Activated CD8-positive, alpha-beta memory T cell treated with anti-CD3 and anti-CD28 coated beads, Interleukin-2, amount 10 ng/mL, durations not matched to agents 7 days and 5 days (primary cell): ENCODE data around the gene PPP2R2D. TPM values are rescaled to one million over a fixed set of nuclear protein-coding genes. Genes with fewer than 3 reads are reported as not detected.
"Not testable (repeated sequence)": the region's sequence is repeated elsewhere in the genome, so short reads cannot be mapped to it uniquely, and the experiment has no call there.

Experiments used
- ATAC-seq: fragments of 150-1000 bp; cut with Tn5 transposase; one replicate; pipeline ENCODE4 v1.10.0; 2021; ENCODE audit warnings: moderate library complexity
- CTCF ChIA-PET: fragments of 350-600 bp; sonication (Branson Sonifier 250); formaldehyde crosslinking; loops from one replicate; lab custom pipeline; 2021; ENCODE audit warnings: antibody characterized with exemption; lab: Charles Lee
- DNase-seq: peaks from one replicate; pipeline ENCODE4 v3.0.0-alpha.2; 2020
- H3K27ac Mint-ChIP-seq: one replicate; pipeline ENCODE4 v1.8.0; 2021; ENCODE audit warnings: mild to moderate bottlenecking, mixed read lengths
- H3K27me3 Mint-ChIP-seq: one replicate; pipeline ENCODE4 v1.8.0; 2021; ENCODE audit warnings: mixed read lengths
- H3K36me3 Mint-ChIP-seq: one replicate; pipeline ENCODE4 v1.8.0; 2021; ENCODE audit warnings: mild to moderate bottlenecking, mixed read lengths
- H3K4me1 Mint-ChIP-seq: one replicate; pipeline ENCODE4 v1.8.0; 2021; ENCODE audit warnings: mixed read lengths
- H3K4me3 Mint-ChIP-seq: one replicate; pipeline ENCODE4 v1.8.0; 2021; ENCODE audit warnings: mild to moderate bottlenecking, moderate library complexity, mixed read lengths
- H3K9me3 Mint-ChIP-seq: one replicate; pipeline ENCODE4 v1.8.0; 2022; ENCODE audit warnings: low read depth, mixed read lengths
- total RNA-seq, 2 experiments: library from RNA; stranded (reverse); gene quantifications; one replicate each; pipeline ENCODE4 v1.2.3, GENCODE V29; 2021

PPP2R2D gene
- total RNA-seq, 2 experiments from 2014 or later = 36.0 to 41.9 TPM

DNA sequence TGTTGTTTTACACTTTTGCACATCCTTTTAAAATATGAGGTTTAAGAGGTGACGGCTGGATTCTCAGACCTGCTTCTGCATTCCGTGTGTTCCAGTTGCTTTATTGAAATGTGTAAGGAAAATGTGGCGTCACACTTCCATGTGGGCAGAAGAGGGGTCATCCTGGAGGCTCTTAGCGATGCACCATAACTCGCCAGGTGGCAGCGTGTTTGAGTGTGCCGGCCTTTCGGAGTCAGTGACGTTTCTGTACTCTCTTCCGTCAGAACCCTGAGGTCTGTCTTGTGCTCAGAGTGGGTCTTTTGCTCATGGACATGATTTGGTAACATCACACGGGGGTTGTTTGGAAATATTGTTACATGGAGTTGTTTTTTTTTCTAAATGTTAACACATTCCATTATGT, 9.1 kb downstream of the PPP2R2D start:
- no peaks in the 10 kb centered on the region for H3K9me3 Mint-ChIP-seq
- H3K27me3 Mint-ChIP-seq = no peaks in the 10 kb centered on the region
- H3K27ac Mint-ChIP-seq = no peak overlapping the region
- ATAC-seq = no peak
- CTCF ChIA-PET = interaction anchor here (0.6 kb wide), 1 partner anchor 113 kb away, joined by 3 read pairs; no protein-coding TSS in a partner anchor
- peaks cover 43% of the 10 kb centered on the region for H3K4me1 Mint-ChIP-seq
- no peak overlapping the region for H3K4me3 Mint-ChIP-seq
- no peak for DNase-seq
- peaks cover 48% of the 10 kb centered on the region for H3K36me3 Mint-ChIP-seq

DNA sequence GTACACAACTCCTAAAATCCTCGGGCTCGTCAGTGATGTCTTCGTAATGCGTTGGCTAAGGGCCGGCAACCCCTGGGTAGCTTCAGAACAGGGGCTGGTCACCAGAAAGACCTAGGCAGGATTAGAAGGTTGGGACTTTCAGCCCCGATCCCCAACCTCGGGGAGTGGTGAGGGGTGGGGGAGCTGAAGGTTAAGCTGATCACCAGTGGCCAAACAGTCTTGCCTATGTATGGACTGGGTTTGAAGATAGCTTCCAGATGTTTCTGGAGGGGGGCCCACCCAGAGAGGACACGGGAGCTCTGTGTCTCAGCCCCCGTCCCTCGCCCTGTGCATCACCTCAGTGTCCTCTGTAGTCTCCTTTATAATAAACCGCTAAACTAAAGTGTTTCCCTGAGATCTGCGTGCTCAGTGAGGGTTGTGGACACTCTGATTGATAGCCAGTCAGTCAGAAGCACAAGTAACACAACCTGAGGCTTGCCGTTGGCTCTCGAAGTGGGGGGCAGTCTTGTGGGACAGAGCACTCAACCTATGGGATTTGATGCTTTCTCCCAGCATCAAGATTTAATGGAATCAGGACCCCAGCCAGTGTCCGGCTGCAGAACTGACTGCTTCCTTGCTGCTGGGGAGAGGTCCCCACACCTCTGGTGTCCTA, 10.0 kb downstream of the PPP2R2D start:
- Mint-ChIP-seq H3K36me3 (peaks cover 49% of the 10 kb centered on the region), H3K4me1 (peaks cover 34% of the 10 kb centered on the region), H3K27me3 (no peaks in the 10 kb centered on the region), H3K27ac (no peak overlapping the region), H3K9me3 (no peaks in the 10 kb centered on the region), H3K4me3 (no peak overlapping the region)
- ATAC-seq (no peak), DNase-seq (no peak)
- CTCF ChIA-PET = interaction anchor here (0.6 to 1.3 kb wide), 3 partner anchors 25 to 112 kb away, joined by 3 read pairs; no protein-coding TSS in a partner anchor

DNA sequence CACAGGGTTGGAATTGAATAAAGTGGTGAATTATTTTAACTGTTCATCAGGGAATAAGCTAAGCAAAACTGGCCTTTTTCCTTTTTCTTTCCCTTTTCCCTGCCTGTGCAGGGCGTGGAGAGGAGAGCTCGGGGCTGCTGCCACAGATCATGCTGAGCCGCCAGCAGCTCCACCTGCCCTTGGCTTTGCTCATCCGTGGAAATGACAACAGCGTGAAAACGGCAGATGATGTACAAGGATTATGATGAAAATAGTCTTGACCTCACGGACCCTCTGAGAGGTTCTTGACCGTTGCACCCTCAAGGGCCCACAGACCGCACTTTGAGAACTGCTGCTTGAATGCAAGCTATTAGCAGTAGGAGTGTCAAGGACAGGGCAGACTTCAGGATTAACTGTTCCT, 10.6 kb downstream of the PPP2R2D start:
- no peaks in the 10 kb centered on the region for H3K9me3 Mint-ChIP-seq
- CTCF ChIA-PET = interaction anchor here (1.0 to 1.3 kb wide), 2 partner anchors 26 to 62 kb away, joined by 3 read pairs; no protein-coding TSS in a partner anchor
- peaks cover 49% of the 10 kb centered on the region for H3K36me3 Mint-ChIP-seq
- no peaks in the 10 kb centered on the region for H3K27me3 Mint-ChIP-seq
- H3K4me3 Mint-ChIP-seq = no peak overlapping the region
- no peak for ATAC-seq
- no peak for DNase-seq
- no peak overlapping the region for H3K27ac Mint-ChIP-seq
- peaks cover 28% of the 10 kb centered on the region for H3K4me1 Mint-ChIP-seq

DNA sequence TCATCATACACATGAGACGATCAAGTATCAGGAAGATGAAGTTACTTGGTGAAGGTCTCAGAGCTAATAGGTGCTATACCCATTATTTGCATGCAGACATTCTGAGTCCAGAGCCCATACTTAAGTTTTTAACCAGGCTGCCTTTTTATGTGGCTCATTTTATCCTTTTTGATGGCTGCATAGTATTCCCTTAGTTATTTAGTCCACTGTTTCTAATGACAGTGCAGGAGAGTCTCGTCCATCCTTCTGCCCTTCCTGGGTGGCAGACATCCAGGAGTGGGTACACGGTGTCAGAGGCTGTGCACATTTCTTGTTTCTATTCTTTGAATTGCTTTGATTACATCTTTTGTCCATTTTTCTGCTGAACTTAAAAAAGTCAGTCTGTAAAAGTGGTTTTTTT, 11.8 kb downstream of the PPP2R2D start:
- no peak for ATAC-seq
- H3K27ac Mint-ChIP-seq = no peak overlapping the region
- H3K4me3 Mint-ChIP-seq = no peak overlapping the region
- H3K27me3 Mint-ChIP-seq = no peaks in the 10 kb centered on the region
- CTCF ChIA-PET = interaction anchor here (0.6 kb wide), 1 partner anchor 8 kb away, joined by 3 read pairs; no protein-coding TSS in a partner anchor
- peaks cover 27% of the 10 kb centered on the region for H3K4me1 Mint-ChIP-seq
- DNase-seq = no peak
- H3K9me3 Mint-ChIP-seq = no peaks in the 10 kb centered on the region
- H3K36me3 Mint-ChIP-seq = peaks cover 54% of the 10 kb centered on the region

DNA sequence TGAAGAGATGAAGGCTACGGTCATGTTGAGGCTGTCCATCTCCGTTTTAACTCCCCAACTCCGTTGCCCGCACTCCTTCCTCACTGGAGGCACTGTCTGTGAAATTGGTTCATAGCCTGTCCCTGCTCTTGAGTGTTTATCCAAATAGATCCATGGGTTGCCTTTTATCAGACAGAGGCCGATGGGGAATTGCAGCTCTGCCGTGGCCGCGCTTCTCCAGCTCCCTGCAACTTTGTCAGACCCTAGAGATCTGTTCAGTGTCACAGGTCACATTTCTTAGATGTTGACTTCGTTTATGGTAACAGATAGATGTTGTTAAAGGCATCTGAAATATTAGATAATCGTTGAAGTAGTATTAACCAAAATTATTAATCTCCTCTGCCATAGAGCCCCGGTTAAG, 14.7 kb downstream of the PPP2R2D start:
- CTCF ChIA-PET = interaction anchor here (1.3 kb wide), 1 partner anchor 12 kb away, joined by 4 read pairs; no protein-coding TSS in a partner anchor
- DNase-seq (no peak), ATAC-seq (no peak)
- Mint-ChIP-seq H3K9me3 (no peaks in the 10 kb centered on the region), H3K36me3 (peaks cover 56% of the 10 kb centered on the region), H3K4me3 (no peak overlapping the region), H3K4me1 (peaks cover 10% of the 10 kb centered on the region), H3K27me3 (no peaks in the 10 kb centered on the region), H3K27ac (no peak overlapping the region)

DNA sequence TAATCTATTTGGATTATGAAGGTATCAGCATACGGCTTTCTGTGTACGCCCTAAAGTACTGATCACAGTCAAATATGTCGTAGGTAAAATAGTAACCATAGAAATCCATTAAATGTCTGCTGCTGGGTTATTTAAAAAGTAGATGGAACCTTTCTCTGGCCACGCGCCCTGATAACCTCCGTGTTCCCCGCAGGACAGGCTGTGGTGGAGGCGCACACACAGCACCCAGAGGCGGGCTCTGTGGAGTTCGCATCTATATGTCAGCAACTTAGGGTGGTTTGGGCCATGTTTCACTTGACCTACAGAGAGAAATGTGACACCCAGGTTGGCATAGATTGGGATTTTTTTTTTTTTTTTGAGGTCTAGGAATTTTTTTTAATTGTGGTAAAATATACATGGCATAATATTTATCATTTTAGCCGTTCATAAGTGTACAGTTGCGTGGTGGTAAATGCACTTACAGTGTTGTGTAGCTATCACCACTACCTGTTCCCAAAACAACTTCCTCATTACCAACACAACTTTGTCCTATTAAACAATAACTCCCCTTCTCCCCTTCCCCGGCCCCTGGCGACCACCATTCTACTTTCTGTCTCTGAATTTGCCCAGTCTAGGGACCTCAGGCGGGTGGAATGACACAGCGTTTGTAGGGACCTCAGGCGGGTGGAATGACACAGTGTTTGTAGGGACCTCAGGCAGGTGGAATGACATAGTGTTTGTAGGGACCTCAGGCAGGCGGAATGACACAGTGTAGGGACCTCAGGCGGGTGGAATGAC, 15.4 kb downstream of the PPP2R2D start:
- Mint-ChIP-seq H3K4me3 (no peak overlapping the region), H3K4me1 (peaks cover 10% of the 10 kb centered on the region), H3K27ac (no peak overlapping the region), H3K36me3 (peaks cover 58% of the 10 kb centered on the region), H3K9me3 (no peaks in the 10 kb centered on the region), H3K27me3 (no peaks in the 10 kb centered on the region)
- ATAC-seq (no peak), DNase-seq (no peak)
- CTCF ChIA-PET = no interaction called here

DNA sequence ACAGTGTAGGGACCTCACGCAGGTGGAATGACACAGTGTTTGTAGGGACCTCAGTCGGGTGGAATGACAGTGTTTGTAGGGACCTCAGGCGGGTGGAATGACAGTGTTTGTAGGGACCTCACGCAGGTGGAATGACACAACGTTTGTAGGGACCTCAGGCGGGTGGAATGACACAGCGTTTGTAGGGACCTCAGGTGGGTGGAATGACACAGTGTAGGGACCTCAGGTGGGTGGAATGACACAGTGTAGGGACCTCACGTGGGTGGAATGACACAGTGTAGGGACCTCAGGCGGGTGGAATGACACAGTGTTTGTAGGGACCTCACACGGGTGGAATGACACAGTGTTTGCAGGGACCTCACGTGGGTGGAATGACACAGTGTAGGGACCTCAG, 16.0 kb downstream of the PPP2R2D start:
- DNase-seq, H3K27me3 Mint-ChIP-seq, H3K4me3 Mint-ChIP-seq, ATAC-seq, H3K9me3 Mint-ChIP-seq, CTCF ChIA-PET, H3K27ac Mint-ChIP-seq: not testable (repeated sequence)
- Mint-ChIP-seq H3K4me1 (peaks cover 10% of the 10 kb centered on the region), H3K36me3 (peaks cover 55% of the 10 kb centered on the region)

DNA sequence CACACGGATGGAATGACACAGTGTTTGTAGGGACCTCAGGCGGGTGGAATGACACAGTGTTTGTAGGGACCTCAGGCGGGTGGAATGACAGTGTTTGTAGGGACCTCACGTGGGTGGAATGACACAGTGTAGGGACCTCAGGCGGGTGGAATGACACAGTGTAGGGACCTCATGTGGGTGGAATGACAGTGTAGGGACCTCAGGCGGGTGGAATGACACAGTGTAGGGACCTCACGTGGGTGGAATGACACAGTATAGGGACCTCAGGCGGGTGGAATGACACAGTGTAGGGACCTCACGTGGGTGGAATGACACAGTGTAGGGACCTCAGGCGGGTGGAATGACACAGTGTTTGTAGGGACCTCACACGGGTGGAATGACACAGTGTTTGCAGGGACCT, 16.7 kb downstream of the PPP2R2D start:
- H3K4me3 Mint-ChIP-seq, ATAC-seq, H3K27me3 Mint-ChIP-seq, CTCF ChIA-PET, H3K27ac Mint-ChIP-seq, DNase-seq, H3K9me3 Mint-ChIP-seq, H3K4me1 Mint-ChIP-seq: not testable (repeated sequence)
- peaks cover 50% of the 10 kb centered on the region for H3K36me3 Mint-ChIP-seq

DNA sequence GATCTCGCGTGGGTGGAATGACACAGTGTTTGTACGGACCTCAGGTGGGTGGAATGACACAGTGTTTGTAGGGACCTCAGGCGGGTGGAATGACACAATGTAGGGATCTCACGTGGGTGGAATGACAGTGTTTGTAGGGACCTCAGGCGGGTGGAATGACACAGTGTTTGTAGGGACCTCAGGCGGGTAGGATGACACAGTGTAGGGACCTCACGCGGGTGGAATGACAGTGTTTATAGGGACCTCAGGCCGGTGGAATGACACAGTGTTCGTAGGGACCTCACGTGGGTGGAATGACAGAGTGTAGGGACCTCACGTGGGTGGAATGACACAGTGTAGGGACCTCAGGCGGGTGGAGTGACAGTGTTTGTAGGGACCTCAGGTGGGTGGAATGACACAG, 18.7 kb downstream of the PPP2R2D start:
- CTCF ChIA-PET, H3K4me1 Mint-ChIP-seq, ATAC-seq, H3K27ac Mint-ChIP-seq, H3K27me3 Mint-ChIP-seq, DNase-seq, H3K4me3 Mint-ChIP-seq, H3K9me3 Mint-ChIP-seq: not testable (repeated sequence)
- peaks cover 44% of the 10 kb centered on the region for H3K36me3 Mint-ChIP-seq

DNA sequence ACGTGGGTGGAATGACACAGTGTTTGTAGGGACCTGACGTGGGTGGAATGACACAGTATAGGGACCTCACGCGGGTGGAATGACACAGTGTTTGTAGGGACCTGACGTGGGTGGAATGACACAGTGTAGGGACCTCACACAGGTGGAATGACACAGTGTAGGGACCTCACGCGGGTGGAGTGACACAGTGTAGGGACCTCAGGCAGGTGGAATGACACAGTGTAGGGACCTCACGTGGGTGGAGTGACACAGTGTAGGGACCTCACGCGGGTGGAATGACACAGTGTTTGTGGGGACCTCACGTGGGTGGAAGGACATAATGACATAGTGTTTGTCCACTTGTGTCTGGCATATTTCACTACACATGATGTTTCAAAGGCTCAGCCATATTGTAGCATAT, 19.3 kb downstream of the PPP2R2D start:
- peaks cover 3% of the 10 kb centered on the region for H3K9me3 Mint-ChIP-seq
- ATAC-seq = no peak
- H3K36me3 Mint-ChIP-seq = peaks cover 47% of the 10 kb centered on the region
- no peak for DNase-seq
- no peak overlapping the region for H3K4me3 Mint-ChIP-seq
- no peaks in the 10 kb centered on the region for H3K27me3 Mint-ChIP-seq
- CTCF ChIA-PET = no interaction called here
- H3K27ac Mint-ChIP-seq = no peak overlapping the region
- peaks cover 4% of the 10 kb centered on the region for H3K4me1 Mint-ChIP-seq

DNA sequence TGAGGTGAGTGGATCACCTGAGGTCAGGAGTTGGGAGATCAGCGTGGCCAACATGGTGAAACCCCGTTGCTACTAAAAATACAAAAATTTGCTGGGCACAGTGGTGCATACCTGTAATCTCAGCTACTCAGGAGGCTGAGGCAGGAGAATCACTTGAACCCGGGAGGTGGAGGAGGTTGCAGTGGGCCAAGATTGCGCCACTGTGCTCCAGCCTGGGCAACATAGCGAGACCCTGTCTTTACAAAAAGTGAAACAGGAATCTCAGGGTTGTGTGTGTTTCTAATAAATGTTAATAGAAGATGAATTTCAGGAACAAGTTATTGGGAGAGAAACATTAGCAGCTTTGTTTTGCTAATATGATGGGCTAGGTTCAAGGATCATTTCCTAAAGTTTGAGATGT, 19.9 kb downstream of the PPP2R2D start:
- H3K27ac Mint-ChIP-seq = no peak overlapping the region
- no peaks in the 10 kb centered on the region for H3K27me3 Mint-ChIP-seq
- H3K4me3 Mint-ChIP-seq = no peak overlapping the region
- H3K36me3 Mint-ChIP-seq = peaks cover 48% of the 10 kb centered on the region
- DNase-seq (no peak), ATAC-seq (no peak)
- H3K9me3 Mint-ChIP-seq = peaks cover 5% of the 10 kb centered on the region
- CTCF ChIA-PET = no interaction called here
- H3K4me1 Mint-ChIP-seq = peaks cover 8% of the 10 kb centered on the region

DNA sequence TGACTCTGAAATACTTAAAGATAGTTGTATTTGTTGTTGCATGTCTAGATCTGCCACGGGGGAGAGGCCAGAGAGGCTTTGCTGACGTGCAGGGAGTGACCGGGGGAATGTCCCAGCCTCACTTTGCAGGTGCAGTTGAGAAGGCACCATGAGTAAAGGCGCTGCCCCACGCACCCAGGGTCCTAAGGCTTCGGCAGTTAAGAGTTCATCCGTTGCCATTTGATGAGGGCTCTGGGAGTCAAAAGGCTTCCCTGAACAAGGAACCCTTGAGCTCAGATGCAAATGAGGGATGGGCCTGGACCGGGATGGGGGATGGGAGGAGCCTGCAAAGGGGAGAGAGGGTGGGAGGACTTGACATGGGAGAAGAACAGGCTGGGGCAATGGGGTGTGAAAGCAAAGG, 20.4 kb downstream of the PPP2R2D start:
- no peak overlapping the region for H3K4me3 Mint-ChIP-seq
- no peak for ATAC-seq
- H3K4me1 Mint-ChIP-seq = peaks cover 8% of the 10 kb centered on the region
- H3K27me3 Mint-ChIP-seq = no peaks in the 10 kb centered on the region
- no peak for DNase-seq
- H3K27ac Mint-ChIP-seq = no peak overlapping the region
- peaks cover 5% of the 10 kb centered on the region for H3K9me3 Mint-ChIP-seq
- H3K36me3 Mint-ChIP-seq = peaks cover 49% of the 10 kb centered on the region
- CTCF ChIA-PET = no interaction called here

DNA sequence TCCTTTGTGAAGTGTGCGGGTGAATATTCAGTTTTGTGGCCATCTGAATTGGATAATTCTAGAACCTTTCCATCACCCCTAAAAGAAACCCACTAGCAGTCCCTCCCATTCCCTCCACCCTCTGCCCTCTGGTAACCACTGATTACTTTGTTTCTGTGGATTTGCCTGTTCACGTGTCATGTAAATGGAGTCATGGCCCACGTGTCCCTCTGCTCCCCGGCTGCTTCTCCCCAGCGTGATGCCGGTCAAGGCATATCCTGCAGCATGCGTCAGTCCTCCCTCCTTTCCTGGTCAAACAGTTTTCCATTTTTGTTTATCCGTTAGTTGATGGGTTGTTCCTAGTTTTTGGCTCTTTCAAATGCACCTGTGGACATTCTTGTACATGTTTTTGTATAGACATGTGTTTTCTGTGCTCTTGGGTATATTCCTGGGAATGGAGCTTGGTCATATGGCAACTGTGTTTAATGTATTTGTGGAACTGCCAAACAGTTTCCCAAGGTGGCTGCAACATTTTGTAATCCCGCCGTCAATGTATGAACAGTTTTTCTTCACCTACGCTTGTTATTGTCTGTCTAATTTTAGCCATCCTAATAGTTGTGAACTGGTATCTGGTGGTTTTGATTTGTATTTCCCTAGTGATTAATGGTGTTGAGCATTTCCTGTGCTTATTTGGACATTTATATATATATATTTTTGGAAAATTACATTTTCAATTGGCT, 22.4 kb downstream of the PPP2R2D start:
- Mint-ChIP-seq H3K9me3 (peaks cover 5% of the 10 kb centered on the region), H3K27me3 (no peaks in the 10 kb centered on the region), H3K36me3 (peaks cover 41% of the 10 kb centered on the region), H3K4me3 (no peak overlapping the region), H3K27ac (no peak overlapping the region), H3K4me1 (peaks cover 25% of the 10 kb centered on the region)
- DNase-seq (no peak), ATAC-seq (no peak)
- CTCF ChIA-PET = interaction anchor here (1.2 kb wide), 1 partner anchor 38 kb away, joined by 3 read pairs; no protein-coding TSS in a partner anchor
